Measurements from ENCODE around the gene CYB561D2.

Gene CYB561D2

GRCh38 chr3:50357481-50357880 is 6.8 kb downstream of the CYB561D2 start:
- TF ChIP-seq, protein P1, sequence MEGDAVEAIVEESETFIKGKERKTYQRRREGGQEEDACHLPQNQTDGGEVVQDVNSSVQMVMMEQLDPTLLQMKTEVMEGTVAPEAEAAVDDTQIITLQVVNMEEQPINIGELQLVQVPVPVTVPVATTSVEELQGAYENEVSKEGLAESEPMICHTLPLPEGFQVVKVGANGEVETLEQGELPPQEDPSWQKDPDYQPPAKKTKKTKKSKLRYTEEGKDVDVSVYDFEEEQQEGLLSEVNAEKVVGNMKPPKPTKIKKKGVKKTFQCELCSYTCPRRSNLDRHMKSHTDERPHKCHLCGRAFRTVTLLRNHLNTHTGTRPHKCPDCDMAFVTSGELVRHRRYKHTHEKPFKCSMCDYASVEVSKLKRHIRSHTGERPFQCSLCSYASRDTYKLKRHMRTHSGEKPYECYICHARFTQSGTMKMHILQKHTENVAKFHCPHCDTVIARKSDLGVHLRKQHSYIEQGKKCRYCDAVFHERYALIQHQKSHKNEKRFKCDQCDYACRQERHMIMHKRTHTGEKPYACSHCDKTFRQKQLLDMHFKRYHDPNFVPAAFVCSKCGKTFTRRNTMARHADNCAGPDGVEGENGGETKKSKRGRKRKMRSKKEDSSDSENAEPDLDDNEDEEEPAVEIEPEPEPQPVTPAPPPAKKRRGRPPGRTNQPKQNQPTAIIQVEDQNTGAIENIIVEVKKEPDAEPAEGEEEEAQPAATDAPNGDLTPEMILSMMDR (IDR thresholded peaks at IDR 0.05; ENCODE audit: low read length) = no peak
- no peak for TF ChIP-seq EZH2 (optimal IDR thresholded peaks at IDR 0.05; ENCODE audit: low read depth, low read length)
- H3K4me1 ChIP-seq (ENCODE audit: low read length) = peaks cover 29% of the 10 kb centered on the region
- no peak overlapping the region for H2AFZ ChIP-seq (ENCODE audit: low read length)
- peaks cover 11% of the 10 kb centered on the region; the same call in 1 of the 2 replicates for H3K36me3 ChIP-seq (replicated peaks; ENCODE audit: insufficient read depth, low read length)
- no peak for DNase-seq
- H3F3A ChIP-seq (ENCODE audit: insufficient read depth, low read length) = 0 out of 2 replicates have a peak, but pooled peaks cover 6% of the 10 kb centered on the region
- no peaks in the 10 kb centered on the region for H3K9me3 ChIP-seq (replicated peaks; ENCODE audit: insufficient read depth, low read length)
- H3K79me2 ChIP-seq (ENCODE audit: low read length) = peaks cover 65% of the 10 kb centered on the region
- no peaks in the 10 kb centered on the region for H3K9me2 ChIP-seq (replicated peaks; ENCODE audit: insufficient read depth, low read length)
- H3K27ac ChIP-seq (ENCODE audit: low read length) = no peak overlapping the region
- H3K4me3 ChIP-seq (ENCODE audit: low read length) = peak overlapping the region; percentile 91
- H3K4me2 ChIP-seq (ENCODE audit: low read depth, low read length) = peak overlapping the region; percentile 87
- H3K27me3 ChIP-seq (replicated peaks; ENCODE audit: insufficient read depth, low read length) = no peaks in the 10 kb centered on the region
- H4K20me1 ChIP-seq (ENCODE audit: insufficient read depth, low read length) = no peaks in the 10 kb centered on the region
- H3K9ac ChIP-seq (ENCODE audit: low read length) = peak overlapping the region; percentile 90; the same call in 1 of the 2 replicates

- no peak for DNase-seq
Measured at GRCh38 chr3:50358355-50358910, 7.8 kb downstream of the CYB561D2 start.

DNA sequence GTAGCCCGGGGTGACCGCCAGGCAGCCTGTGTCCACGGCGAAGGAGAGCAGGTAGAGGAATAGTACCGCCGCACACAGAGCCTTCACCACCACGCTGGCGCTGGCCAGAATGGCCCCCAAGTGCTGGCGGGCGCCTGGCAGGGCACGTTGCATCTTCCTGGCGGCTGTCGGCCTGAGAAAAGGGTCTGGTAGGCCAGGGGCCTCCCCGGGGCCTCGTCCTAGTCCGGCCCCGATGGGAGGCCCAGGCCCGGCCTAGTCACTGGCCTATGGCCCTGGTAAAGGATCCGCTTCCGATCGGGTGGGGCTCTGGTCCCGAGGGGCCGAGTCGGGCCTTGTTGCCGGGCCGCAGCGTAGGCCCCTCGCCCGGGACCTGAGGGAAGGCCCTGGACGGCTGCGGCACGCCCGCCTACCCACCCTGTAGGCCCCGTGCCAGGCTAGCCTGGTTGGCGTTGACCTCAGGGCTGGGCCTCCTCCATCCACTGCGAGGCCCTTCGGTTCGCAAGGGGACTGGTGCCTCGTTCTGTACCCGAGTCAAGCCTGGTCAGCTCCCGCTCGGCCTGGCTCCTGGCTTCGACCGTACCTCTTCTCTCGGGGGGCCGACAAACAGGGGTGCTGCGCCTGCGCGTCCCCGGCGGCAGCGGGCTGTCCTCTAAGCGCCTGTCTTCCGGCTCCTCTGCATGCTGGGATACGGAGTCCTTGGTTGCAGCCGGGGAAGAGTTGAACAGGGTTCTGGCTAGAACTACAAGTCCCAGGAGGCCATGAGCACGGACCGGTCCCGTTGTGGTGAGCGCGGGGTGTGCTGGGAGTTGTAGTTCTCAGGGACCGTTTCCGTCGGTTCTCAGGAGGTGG is 8.5 kb downstream of the CYB561D2 start, which contains the start of gene TMEM115:
Gene TMEM115, minus strand, starts transcription at position 611 of the 849 bp plus-strand sequence. Its CDS starts 458 bp downstream, at position 153.
- TF ChIP-seq EZH2 (optimal IDR thresholded peaks at IDR 0.05; ENCODE audit: low read depth, low read length) = no peak
- TF ChIP-seq, protein P1 (IDR thresholded peaks at IDR 0.05; ENCODE audit: low read length) = no peak
- no peak for TF ChIP-seq EZH2phosphoT487 (IDR thresholded peaks at IDR 0.05; ENCODE audit: low read length)
- DNase-seq = peak; percentile 98

More at GRCh38 chr3:50358355-50358910, 7.8 kb downstream of the CYB561D2 start:
- H3K9me3 ChIP-seq (replicated peaks; ENCODE audit: insufficient read depth, low read length) = no peaks in the 10 kb centered on the region
- TF ChIP-seq EZH2phosphoT487 (IDR thresholded peaks at IDR 0.05; ENCODE audit: low read length) (no peak), EZH2 (optimal IDR thresholded peaks at IDR 0.05; ENCODE audit: low read depth, low read length) (no peak)
- TF ChIP-seq, protein P1 (IDR thresholded peaks at IDR 0.05; ENCODE audit: low read length) = no peak
- peaks cover 29% of the 10 kb centered on the region for H3K4me1 ChIP-seq (ENCODE audit: low read length)
- H3K27me3 ChIP-seq (replicated peaks; ENCODE audit: insufficient read depth, low read length) = no peaks in the 10 kb centered on the region
- no peaks in the 10 kb centered on the region for H4K20me1 ChIP-seq (ENCODE audit: insufficient read depth, low read length)
- H3K4me3 ChIP-seq (ENCODE audit: low read length) = peak overlapping the region; percentile 91
- H2AFZ ChIP-seq (ENCODE audit: low read length) = no peak overlapping the region
- peaks cover 57% of the 10 kb centered on the region for H3K79me2 ChIP-seq (ENCODE audit: low read length)
- H3K27ac ChIP-seq (ENCODE audit: low read length) = no peak overlapping the region
- peak overlapping the region; percentile 90 for H3K9ac ChIP-seq (ENCODE audit: low read length)
- H3K9me2 ChIP-seq (replicated peaks; ENCODE audit: insufficient read depth, low read length) = no peaks in the 10 kb centered on the region
- peak overlapping the region; percentile 87 for H3K4me2 ChIP-seq (ENCODE audit: low read depth, low read length)
- no peaks in the 10 kb centered on the region for H3F3A ChIP-seq (ENCODE audit: insufficient read depth, low read length)
- H3K36me3 ChIP-seq (replicated peaks; ENCODE audit: insufficient read depth, low read length) = peaks cover 11% of the 10 kb centered on the region; the same call in 1 of the 2 replicates

More for the DNA sequence above, 8.5 kb downstream of the CYB561D2 start, which contains the start of gene TMEM115:
- H3K9me2 ChIP-seq (replicated peaks; ENCODE audit: insufficient read depth, low read length) = no peaks in the 10 kb centered on the region
- peaks cover 29% of the 10 kb centered on the region for H3K4me1 ChIP-seq (ENCODE audit: low read length)
- H4K20me1 ChIP-seq (ENCODE audit: insufficient read depth, low read length) = no peaks in the 10 kb centered on the region
- H3K27me3 ChIP-seq (replicated peaks; ENCODE audit: insufficient read depth, low read length) = no peaks in the 10 kb centered on the region
- H3K79me2 ChIP-seq (ENCODE audit: low read length) = peaks cover 51% of the 10 kb centered on the region
- H3K36me3 ChIP-seq (replicated peaks; ENCODE audit: insufficient read depth, low read length) = peaks cover 11% of the 10 kb centered on the region; the same call in 1 of the 2 replicates
- no peaks in the 10 kb centered on the region for H3K9me3 ChIP-seq (replicated peaks; ENCODE audit: insufficient read depth, low read length)
- H2AFZ ChIP-seq (ENCODE audit: low read length) = peak within 1 kb of the TSS; percentile 95
- H3K4me3 ChIP-seq (ENCODE audit: low read length) = peak within 1 kb of the TSS; percentile 91
- H3K9ac ChIP-seq (ENCODE audit: low read length) = peak within 1 kb of the TSS; percentile 90
- peak within 1 kb of the TSS; percentile 91 for H3K4me2 ChIP-seq (ENCODE audit: low read depth, low read length)
- H3F3A ChIP-seq (ENCODE audit: insufficient read depth, low read length) = no peaks in the 10 kb centered on the region
- peak within 1 kb of the TSS; percentile 18; the same call in 1 of the 2 replicates for H3K27ac ChIP-seq (ENCODE audit: low read length)

Measured in MM.1S (cell line).